Immature natural killer cell (primary cell): ENCODE data around the gene LOXL3. TPM values are rescaled to one million over a fixed set of nuclear protein-coding genes. Genes with fewer than 3 reads are reported as not detected.
A peak's percentile ranks its signal among the peaks of the same experiment; 100 is the strongest.

ENCODE experiments used
- DNase-seq, 3 donors: peaks; one replicate each; pipeline ENCODE4 v3.0.0; 2022; ENCODE audit warnings: mixed read lengths in 1 of 3
- H3K27ac Mint-ChIP-seq, 6 donors: one replicate each; pipeline ENCODE4 v1.8.0; 2020; ENCODE audit warnings: mixed read lengths in 6 of 6, mild to moderate bottlenecking in 5 of 6, inconsistent platforms in 4 of 6, moderate library complexity in 3 of 6
- H3K27me3 Mint-ChIP-seq, 3 donors: one replicate each; pipeline ENCODE4 v1.8.0; 2020 to 2021; ENCODE audit warnings: low read depth in 3 of 3, mild to moderate bottlenecking in 3 of 3, mixed read lengths in 3 of 3, moderate library complexity in 3 of 3, inconsistent platforms in 1 of 3
- H3K36me3 Mint-ChIP-seq, 3 donors: one replicate each; pipeline ENCODE4 v1.8.0; 2020; ENCODE audit warnings: mixed read lengths in 3 of 3, inconsistent platforms in 2 of 3, mild to moderate bottlenecking in 2 of 3
- H3K4me1 Mint-ChIP-seq, 2 donors: one replicate each; pipeline ENCODE4 v1.8.0; 2020; ENCODE audit warnings: inconsistent platforms in 2 of 2, mild to moderate bottlenecking in 2 of 2, mixed read lengths in 2 of 2, moderate library complexity in 1 of 2
- H3K4me3 Mint-ChIP-seq, 5 donors: one replicate each; pipeline ENCODE4 v1.8.0; 2020; ENCODE audit warnings: mild to moderate bottlenecking in 5 of 5, mixed read lengths in 5 of 5, inconsistent platforms in 3 of 5, moderate library complexity in 3 of 5
- H3K9me3 Mint-ChIP-seq, 6 donors: one replicate each; pipeline ENCODE4 v1.8.0; 2020; ENCODE audit warnings: mild to moderate bottlenecking in 6 of 6, mixed read lengths in 6 of 6, inconsistent platforms in 4 of 6, moderate library complexity in 3 of 6
- polyA plus RNA-seq, 3 donors: library from polyadenylated mRNA; unstranded; fragments of 300-500 nt; fragmentation: Illumina TruSeq; gene quantifications; one replicate each; pipeline ENCODE4 v1.2.3, GENCODE V29; 2021

LOXL3 gene
- polyA plus RNA-seq, 3 donors from 2014 or later, result 0.19 to 0.22 TPM; not detected in 1

DNA sequence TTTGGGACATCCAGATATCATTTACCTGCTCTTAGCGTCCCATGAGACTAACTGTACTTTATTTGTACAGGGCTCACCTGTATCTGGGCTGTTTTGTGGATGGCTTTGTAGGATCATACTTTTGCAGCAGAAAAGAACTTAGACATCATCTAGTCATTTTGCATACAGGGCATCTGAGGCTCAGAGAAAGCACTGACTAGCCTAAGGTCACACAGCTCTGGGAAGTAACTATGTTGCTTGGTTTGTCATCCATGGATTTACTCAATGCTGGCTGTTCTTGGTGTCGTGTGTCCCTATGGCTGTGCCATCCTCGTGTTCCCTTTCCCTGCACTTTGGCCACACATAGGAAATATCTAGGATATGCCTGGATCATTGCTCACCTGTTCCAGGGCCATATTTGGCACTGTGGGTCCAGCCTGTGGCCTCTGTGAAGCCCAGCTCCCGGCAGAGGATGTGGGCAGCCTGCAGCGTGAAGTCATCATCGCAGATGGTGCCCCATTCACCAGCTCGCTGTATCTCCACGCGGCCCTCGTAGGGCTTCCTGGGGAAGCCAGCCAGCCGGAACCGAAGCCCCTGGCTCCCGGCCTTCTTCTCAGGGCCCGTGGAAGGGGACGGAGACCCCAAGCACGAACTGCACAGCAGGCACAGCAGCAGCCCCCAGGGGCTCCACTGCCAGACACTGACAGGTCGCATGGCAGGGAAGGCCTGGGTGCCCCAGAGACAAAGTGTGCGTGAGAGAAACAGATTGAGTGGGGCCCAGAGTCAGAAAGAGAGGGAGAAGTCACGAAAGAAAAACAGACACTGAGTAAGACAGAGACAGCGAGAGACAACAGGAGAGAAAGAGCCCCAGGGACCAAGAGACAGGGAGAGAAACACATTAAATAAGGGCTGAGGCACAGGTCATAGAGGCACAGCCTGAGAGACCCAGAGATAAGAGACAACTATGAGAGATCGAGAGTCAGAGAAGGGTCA lies 1.5 kb downstream of the LOXL3 start:
- no peaks in the 10 kb centered on the region for H3K9me3 Mint-ChIP-seq
- peaks cover 0 to 2% (median 0%) of the 10 kb centered on the region in 3 donors for H3K36me3 Mint-ChIP-seq
- no peak for DNase-seq
- H3K27ac Mint-ChIP-seq, result peak overlapping the region; percentile 4 to 87 (median 78)
- peaks cover 11 to 45% (median 41%) of the 10 kb centered on the region in 3 donors for H3K27me3 Mint-ChIP-seq
- H3K4me1 Mint-ChIP-seq, result peaks cover 20 to 23% of the 10 kb centered on the region in 2 donors
- peak overlapping the region; percentile 56 to 76 (median 73) for H3K4me3 Mint-ChIP-seq

DNA sequence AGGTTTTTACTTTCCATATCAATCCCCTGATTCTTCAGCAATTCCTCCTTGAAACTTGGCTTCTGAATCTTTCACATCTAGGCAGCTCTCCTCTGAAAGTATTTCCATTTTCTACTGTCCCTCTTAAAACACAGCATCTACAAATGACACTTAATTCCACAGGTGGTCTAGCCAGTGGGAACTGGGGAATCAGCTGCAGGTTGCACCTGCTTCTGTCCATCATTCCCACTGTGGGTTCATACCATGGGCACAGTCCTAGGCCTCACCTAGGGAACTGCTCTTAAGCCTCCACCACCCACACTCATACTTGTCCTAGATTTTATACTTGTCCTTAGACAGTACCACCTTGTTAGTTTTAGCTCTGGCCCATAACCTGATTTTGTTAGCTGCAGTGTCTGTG lies 2.2 kb downstream of the LOXL3 start:
- DNase-seq, result no peak
- no peaks in the 10 kb centered on the region for H3K9me3 Mint-ChIP-seq
- H3K27ac Mint-ChIP-seq, result peak overlapping the region in 1 of 6 donors; percentile 4
- no peak overlapping the region for H3K4me3 Mint-ChIP-seq
- peaks cover 0 to 3% (median 0%) of the 10 kb centered on the region in 3 donors for H3K36me3 Mint-ChIP-seq
- peaks cover 20 to 23% of the 10 kb centered on the region in 2 donors for H3K4me1 Mint-ChIP-seq
- peaks cover 13 to 46% (median 41%) of the 10 kb centered on the region in 3 donors for H3K27me3 Mint-ChIP-seq

DNA sequence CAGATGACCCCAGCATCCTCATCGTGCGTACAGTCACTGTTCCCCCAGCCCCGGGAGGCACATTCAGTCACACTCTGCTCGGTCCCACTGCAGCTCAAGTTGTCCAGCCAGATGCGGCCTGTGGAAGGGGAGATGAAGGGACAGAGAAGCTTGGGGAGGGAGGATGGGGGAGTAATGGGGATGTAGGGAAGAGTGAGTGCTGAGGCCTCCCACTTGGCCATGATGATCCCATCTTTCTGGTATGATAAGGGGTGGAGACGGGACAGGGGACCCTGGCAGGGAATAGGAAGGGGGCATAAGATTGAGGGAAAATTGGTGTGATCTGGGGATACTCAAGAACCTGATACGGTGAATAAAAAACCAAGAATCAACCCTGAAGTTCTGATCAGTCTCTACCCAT lies 3.5 kb downstream of the LOXL3 start:
- Mint-ChIP-seq H3K27me3 (peaks cover 16 to 46% (median 43%) of the 10 kb centered on the region in 3 donors), H3K36me3 (peaks cover 0 to 3% (median 0%) of the 10 kb centered on the region in 3 donors), H3K27ac (no peak overlapping the region), H3K4me1 (peaks cover 8 to 13% of the 10 kb centered on the region in 2 donors), H3K4me3 (no peak overlapping the region), H3K9me3 (no peaks in the 10 kb centered on the region)
- DNase-seq, result no peak

DNA sequence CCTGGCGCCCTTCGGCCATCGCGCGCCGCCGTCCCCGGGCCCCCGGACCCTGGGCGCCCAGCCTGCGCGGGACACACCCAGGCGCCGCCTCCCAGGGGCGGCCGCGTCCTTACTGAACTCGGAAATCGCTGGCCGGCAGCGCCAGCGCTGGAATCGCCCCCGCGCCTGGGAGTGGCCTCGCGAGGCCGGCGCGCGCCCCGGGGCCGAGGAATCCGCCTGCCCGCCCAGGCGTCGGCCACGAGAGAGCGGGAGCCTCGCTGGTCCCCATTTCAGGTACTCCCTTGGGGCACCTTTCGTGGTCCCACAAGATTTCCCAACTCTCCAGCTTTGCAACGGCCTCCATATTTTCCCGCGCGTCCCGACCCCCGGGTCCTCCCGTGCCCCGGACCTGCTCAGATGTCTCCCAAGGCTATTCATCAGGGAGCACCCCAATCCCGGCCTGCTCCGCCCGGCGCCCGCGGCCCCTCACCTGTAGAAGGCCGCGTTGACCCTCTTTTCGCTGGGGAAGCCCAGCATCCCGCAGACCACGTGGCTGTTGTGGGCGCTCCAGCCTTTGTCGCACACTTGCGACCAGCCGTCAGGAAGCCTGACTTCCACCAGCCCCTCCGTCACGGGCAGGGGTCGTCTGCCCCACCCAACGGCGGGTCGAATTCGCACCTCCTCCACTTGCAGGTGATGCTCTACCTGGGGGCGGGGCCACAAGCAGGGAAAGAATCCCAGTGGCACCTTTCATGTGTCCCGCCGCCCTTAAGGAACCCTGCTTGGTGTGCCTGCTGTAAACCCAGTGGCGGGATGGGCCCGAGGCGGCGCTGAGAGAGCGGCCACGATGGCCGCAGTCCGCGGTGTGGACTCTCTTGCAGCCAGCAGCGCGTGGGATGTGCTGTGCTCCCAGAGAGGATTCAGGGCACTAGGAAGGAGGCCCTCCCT lies 4.6 kb downstream of the LOXL3 start:
- H3K27ac Mint-ChIP-seq, result no peak overlapping the region
- no peak for DNase-seq
- H3K27me3 Mint-ChIP-seq, result peaks cover 14 to 38% (median 35%) of the 10 kb centered on the region in 3 donors
- H3K36me3 Mint-ChIP-seq, result peaks cover 0 to 3% (median 0%) of the 10 kb centered on the region in 3 donors
- peak overlapping the region in 2 of 5 donors; percentile 22 to 39 for H3K4me3 Mint-ChIP-seq
- H3K9me3 Mint-ChIP-seq, result no peaks in the 10 kb centered on the region
- peaks cover 6 to 7% of the 10 kb centered on the region in 2 donors for H3K4me1 Mint-ChIP-seq

DNA sequence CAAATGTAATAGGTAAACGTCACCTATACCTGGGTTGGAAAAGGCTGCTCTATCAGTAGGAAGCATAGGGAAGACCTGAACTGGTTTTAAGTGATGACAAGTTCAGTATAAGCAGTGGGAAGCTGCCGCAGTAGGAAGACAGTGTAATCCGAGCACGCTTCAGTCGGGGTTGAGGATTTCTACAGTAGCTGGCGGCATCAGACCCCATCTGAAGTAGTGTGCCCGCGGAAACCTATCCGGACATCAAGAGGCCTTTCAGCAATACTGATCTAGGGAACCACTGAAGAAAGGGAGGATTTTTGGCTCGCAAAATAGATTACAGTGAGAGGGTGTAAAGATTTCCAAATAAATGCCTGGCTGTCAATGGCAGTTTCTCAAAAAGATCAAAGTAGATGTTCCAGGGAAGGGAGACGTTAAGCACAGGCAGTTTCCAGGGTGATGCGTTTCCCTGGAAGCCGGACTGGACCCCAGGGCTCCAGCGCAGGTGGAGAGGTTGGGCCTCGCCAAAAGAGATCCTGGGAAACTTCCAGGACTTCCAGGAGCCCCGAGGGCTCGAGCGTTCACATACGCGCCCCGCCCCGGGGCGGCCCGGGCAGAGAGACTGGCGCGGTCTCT lies 5.3 kb downstream of the LOXL3 start:
- Mint-ChIP-seq H3K9me3 (no peaks in the 10 kb centered on the region), H3K27ac (no peak overlapping the region), H3K36me3 (peaks cover 0 to 3% (median 0%) of the 10 kb centered on the region in 3 donors), H3K27me3 (peaks cover 14 to 33% (median 32%) of the 10 kb centered on the region in 3 donors), H3K4me3 (peak overlapping the region in 4 of 5 donors; percentile 38 to 62 (median 44)), H3K4me1 (peaks cover 6% of the 10 kb centered on the region in 2 donors)
- no peak for DNase-seq

DNA sequence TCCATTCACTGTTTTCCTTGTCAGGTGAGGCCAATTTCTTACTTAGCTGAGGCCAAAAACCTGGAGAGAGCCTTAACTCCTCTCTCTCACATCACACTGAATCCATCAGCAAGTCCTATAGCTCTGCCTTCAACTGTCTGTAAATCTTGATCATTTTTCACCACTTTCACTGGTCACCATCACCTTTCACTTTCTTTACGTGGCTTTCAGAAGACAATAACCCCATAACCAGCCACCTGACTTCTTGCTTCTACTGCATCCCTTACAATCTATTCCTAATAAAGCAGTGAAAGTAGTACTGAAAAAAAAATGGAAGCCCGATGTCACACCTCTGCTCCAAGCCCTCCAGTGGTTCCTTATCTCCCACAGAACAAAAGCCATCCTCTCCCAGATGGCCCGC lies 7.7 kb downstream of the LOXL3 start:
- H3K4me1 Mint-ChIP-seq, result peaks cover 4 to 6% of the 10 kb centered on the region in 2 donors
- no peak overlapping the region for H3K27ac Mint-ChIP-seq
- no peak for DNase-seq
- H3K36me3 Mint-ChIP-seq, result peaks cover 0 to 3% (median 0%) of the 10 kb centered on the region in 3 donors
- H3K27me3 Mint-ChIP-seq, result peaks cover 14 to 23% (median 19%) of the 10 kb centered on the region in 3 donors
- H3K9me3 Mint-ChIP-seq, result no peaks in the 10 kb centered on the region
- H3K4me3 Mint-ChIP-seq, result no peak overlapping the region

DNA sequence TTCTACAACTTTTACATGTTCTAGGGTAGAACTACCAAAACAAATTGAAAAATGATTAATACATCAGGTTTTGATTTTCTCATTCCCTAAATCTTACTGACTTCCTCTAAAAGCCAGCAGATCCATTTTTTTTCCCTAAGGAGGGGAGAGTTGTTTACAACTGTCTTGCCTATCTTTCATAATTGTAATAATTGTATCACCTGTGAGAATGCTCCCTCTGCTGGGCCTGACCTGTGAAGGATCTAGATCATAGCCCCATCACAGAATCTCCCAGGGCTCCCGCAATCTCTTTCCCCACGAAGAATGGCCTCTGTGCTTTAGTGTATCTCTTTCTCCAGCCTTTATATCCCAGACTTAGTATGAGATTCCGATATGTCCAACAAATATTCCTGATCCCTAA lies 9.1 kb downstream of the LOXL3 start:
- H3K9me3 Mint-ChIP-seq, result no peaks in the 10 kb centered on the region
- H3K27me3 Mint-ChIP-seq, result peaks cover 9 to 18% (median 12%) of the 10 kb centered on the region in 3 donors
- H3K4me1 Mint-ChIP-seq, result peaks cover 4 to 6% of the 10 kb centered on the region in 2 donors
- H3K27ac Mint-ChIP-seq, result no peak overlapping the region
- no peak for DNase-seq
- H3K4me3 Mint-ChIP-seq, result no peak overlapping the region
- peaks cover 0 to 3% (median 0%) of the 10 kb centered on the region in 3 donors for H3K36me3 Mint-ChIP-seq

DNA sequence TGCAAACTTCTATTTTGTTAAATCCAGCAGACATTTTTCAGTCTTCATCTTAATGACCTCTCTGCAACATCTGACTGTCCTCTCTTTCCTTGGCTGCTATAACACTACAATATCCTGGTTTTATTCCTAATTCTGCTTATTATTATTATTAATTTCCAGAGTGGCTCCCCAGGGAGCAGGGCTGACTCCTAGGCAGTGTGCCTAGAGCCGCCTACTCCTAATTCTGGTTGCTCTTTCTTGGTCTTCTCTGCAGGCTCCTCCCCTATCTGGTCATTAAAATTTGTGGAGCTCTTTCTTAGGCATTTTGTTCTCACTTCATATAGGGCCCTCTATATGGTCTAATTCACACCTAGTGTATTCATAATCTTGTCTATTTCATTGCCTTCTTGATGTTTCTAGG lies 10.8 kb downstream of the LOXL3 start:
- DNase-seq, result no peak
- Mint-ChIP-seq H3K27ac (no peak overlapping the region), H3K36me3 (peaks cover 0 to 3% (median 0%) of the 10 kb centered on the region in 3 donors), H3K4me3 (no peak overlapping the region), H3K4me1 (peaks cover 0 to under 1% of the 10 kb centered on the region in 2 donors), H3K27me3 (peaks cover 8 to 16% (median 13%) of the 10 kb centered on the region in 3 donors), H3K9me3 (no peaks in the 10 kb centered on the region)

DNA sequence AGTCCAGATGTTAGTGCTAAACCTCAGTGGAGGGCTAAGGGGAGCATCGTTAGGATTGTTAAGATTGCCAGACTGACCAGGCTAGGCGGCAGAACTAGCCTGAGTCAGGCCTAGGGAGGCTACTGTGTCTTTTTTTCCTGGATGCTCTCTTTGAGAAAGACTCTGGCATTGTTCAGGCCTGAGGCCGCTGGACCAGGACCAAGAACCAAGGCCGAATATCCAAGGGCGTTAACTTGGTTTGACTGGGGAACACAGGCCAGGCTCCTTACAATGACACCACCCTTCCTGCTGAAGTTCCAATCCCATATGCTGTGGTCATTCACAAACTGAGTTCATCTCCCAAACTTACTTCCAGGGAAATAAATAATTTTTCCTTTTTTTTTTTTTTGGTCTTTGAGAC lies 13.5 kb downstream of the LOXL3 start:
- peaks cover 0 to 14% (median 10%) of the 10 kb centered on the region in 3 donors for H3K27me3 Mint-ChIP-seq
- no peaks in the 10 kb centered on the region for H3K9me3 Mint-ChIP-seq
- no peak for DNase-seq
- H3K4me1 Mint-ChIP-seq, result no peaks in the 10 kb centered on the region
- H3K36me3 Mint-ChIP-seq, result no peaks in the 10 kb centered on the region
- H3K27ac Mint-ChIP-seq, result no peak overlapping the region
- no peak overlapping the region for H3K4me3 Mint-ChIP-seq

DNA sequence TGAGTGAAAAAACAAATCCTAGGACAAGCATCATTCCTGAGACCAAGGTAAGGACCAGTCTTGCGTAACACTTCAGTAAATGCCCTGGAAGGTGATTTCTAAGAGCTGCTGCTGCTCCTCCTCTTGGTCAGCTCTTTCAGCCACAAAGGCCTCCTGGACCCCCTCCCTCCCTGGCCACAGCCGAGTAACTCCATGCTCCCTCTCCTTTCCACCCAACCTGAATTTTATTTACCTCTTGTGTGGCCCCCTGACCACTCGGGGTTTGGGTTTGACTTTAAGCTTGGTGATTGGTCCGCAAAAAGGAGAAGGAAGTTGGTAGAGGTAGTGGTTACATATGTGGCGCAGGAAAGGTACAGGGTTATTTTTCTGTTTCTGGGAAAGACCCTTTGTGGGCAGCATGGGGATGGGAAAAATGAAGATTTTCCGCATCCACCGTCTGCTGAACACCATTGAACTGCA lies 14.8 kb downstream of the LOXL3 start:
- no peak for DNase-seq
- Mint-ChIP-seq H3K36me3 (peaks cover 0 to 1% (median 0%) of the 10 kb centered on the region in 3 donors), H3K4me3 (no peak overlapping the region), H3K9me3 (no peaks in the 10 kb centered on the region), H3K27me3 (peaks cover 0 to 12% (median 10%) of the 10 kb centered on the region in 3 donors), H3K27ac (no peak overlapping the region), H3K4me1 (no peaks in the 10 kb centered on the region)

DNA sequence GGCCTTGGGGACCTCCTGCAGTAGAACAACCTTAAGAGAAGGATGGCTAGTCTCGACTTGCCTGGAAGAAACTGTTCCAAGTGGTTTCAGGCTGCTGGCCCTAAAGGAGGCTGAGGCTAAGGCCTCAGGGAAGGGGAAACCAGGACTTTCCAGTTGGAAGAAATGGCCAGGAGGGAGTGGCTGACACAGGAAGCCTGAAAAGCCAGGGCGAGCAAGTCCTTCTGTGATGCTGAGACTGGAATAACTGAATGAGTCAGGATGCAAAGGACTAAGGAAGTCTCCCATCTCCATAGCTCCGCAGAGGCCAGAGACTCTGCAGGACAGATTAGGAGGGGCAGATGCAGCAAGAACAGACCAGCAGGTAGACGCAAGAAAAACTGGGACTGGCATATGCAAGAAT lies 16.6 kb downstream of the LOXL3 start:
- Mint-ChIP-seq H3K36me3 (peaks cover 0 to 5% (median 2%) of the 10 kb centered on the region in 3 donors), H3K27me3 (peaks cover 0 to 12% (median 10%) of the 10 kb centered on the region in 3 donors), H3K4me3 (no peak overlapping the region), H3K9me3 (no peaks in the 10 kb centered on the region), H3K27ac (no peak overlapping the region), H3K4me1 (peaks cover 2 to 3% of the 10 kb centered on the region in 2 donors)
- no peak for DNase-seq

DNA sequence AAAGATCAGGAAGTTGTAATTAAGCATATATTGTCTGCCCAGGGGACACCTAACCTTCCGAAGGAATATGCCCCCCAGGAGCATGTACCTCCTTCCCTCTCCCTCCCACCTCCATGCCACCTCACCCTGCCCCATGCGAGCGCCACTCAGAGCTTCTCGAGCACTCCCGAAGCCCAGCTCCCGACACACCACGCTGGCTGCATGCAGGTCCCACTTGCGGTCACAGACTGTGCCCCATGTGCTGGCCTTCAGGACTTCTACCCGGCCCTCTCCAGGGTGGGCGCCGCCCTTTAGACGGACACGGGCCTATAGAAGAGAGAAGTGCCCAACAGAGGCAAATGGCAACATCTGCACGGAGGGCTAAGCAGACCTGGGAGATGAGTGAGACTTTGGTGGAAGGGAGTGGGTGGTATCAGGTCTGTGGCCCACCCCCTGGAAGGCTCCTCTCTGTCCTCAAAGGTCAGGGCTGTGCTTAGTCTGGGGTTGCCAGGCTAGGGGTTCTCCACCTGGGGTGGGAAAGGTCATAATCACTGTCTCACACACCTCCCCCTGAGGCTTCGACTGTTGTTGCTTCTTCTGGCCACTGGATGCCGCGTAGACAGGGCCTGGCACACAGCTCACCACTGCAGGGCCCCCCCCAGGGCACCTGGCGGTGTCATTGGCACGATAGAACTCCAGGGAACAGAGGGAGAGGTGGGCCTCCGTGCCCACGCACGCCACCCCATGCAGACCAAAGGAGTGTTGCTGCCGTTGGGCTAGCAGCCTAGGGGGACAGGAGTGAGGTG lies 17.4 kb downstream of the LOXL3 start:
- peaks cover 0 to 8% (median 5%) of the 10 kb centered on the region in 3 donors for H3K36me3 Mint-ChIP-seq
- no peak for DNase-seq
- H3K4me3 Mint-ChIP-seq, result no peak overlapping the region
- peaks cover 0 to 12% (median 10%) of the 10 kb centered on the region in 3 donors for H3K27me3 Mint-ChIP-seq
- no peak overlapping the region for H3K27ac Mint-ChIP-seq
- no peaks in the 10 kb centered on the region for H3K9me3 Mint-ChIP-seq
- peaks cover 8 to 11% of the 10 kb centered on the region in 2 donors for H3K4me1 Mint-ChIP-seq
